Measurements from ENCODE around the gene VWA3B. TPM values are rescaled to one million over a fixed set of nuclear protein-coding genes. Genes with fewer than 3 reads are reported as not detected.

VWA3B gene
- total and polyA plus RNA-seq, 4 donors: 3.5 to 29.2 (median 11.2) TPM

- H3K9me3 ChIP-seq (ENCODE audit: control insufficient read depth in 4 of 4, insufficient read depth in 3 of 4, low read length in 3 of 4): peaks cover 0 to 4% (median 0%) of the 10 kb centered on the region in 4 donors
- H3K4me3 ChIP-seq: no peak overlapping the region
- no peaks in the 10 kb centered on the region for H3K36me3 ChIP-seq (ENCODE audit: control insufficient read depth in 4 of 4, insufficient read depth in 4 of 4, low read length in 4 of 4)
- peaks cover 0 to 17% (median 8%) of the 10 kb centered on the region in 3 donors for H3K27me3 ChIP-seq (ENCODE audit: control insufficient read depth in 3 of 3, insufficient read depth in 3 of 3, low read length in 2 of 3)
- WGBS, 2 donors: 46 to 57% methylated on average over 2 of the region's 2 CpGs
- no peak for TF ChIP-seq CTCF (IDR thresholded peaks at IDR 0.05; ENCODE audit: control extremely low read depth, extremely low read depth)
- H3K27ac ChIP-seq (ENCODE audit: low read depth in 1 of 2, low read length in 1 of 2): no peak overlapping the region
- H3K4me1 ChIP-seq (ENCODE audit: control insufficient read depth in 5 of 5, insufficient read depth in 5 of 5, low read length in 5 of 5): no peaks in the 10 kb centered on the region
- H3K9ac ChIP-seq (ENCODE audit: insufficient read depth in 1 of 2, low read length in 2 of 2): no peak overlapping the region
- DNase-seq (no peak), ATAC-seq (ENCODE audit: insufficient read depth, low FRiP score) (no peak)
These were observed 90.3 kb downstream of the VWA3B start for GRCh38 chr2:98177286-98177685.

GRCh38 chr2:98177986-98178385, 91.0 kb downstream of the VWA3B start:
- peaks cover 0 to 17% (median 8%) of the 10 kb centered on the region in 3 donors for H3K27me3 ChIP-seq (ENCODE audit: control insufficient read depth in 3 of 3, insufficient read depth in 3 of 3, low read length in 2 of 3)
- ATAC-seq (ENCODE audit: insufficient read depth, low FRiP score): no peak
- TF ChIP-seq CTCF (IDR thresholded peaks at IDR 0.05; ENCODE audit: control extremely low read depth, extremely low read depth): no peak
- H3K9me3 ChIP-seq (ENCODE audit: control insufficient read depth in 4 of 4, insufficient read depth in 3 of 4, low read length in 3 of 4): peaks cover 0 to 3% (median 0%) of the 10 kb centered on the region in 4 donors
- 66 to 67% methylated on average over 6 of the region's 6 CpGs for WGBS, 2 donors
- H3K36me3 ChIP-seq (ENCODE audit: control insufficient read depth in 4 of 4, insufficient read depth in 4 of 4, low read length in 4 of 4): no peaks in the 10 kb centered on the region
- no peak overlapping the region for H3K27ac ChIP-seq (ENCODE audit: low read depth in 1 of 2, low read length in 1 of 2)
- DNase-seq: no peak
- H3K4me1 ChIP-seq (ENCODE audit: control insufficient read depth in 5 of 5, insufficient read depth in 5 of 5, low read length in 5 of 5): no peaks in the 10 kb centered on the region
- H3K4me3 ChIP-seq: no peak overlapping the region
- no peak overlapping the region for H3K9ac ChIP-seq (ENCODE audit: insufficient read depth in 1 of 2, low read length in 2 of 2)

- no peaks in the 10 kb centered on the region for H3K4me1 ChIP-seq (ENCODE audit: control insufficient read depth in 5 of 5, insufficient read depth in 5 of 5, low read length in 5 of 5)
- TF ChIP-seq CTCF (IDR thresholded peaks at IDR 0.05; ENCODE audit: control extremely low read depth, extremely low read depth): no peak
- WGBS, 2 donors: 89 to 92% methylated on average over 2 of the region's 2 CpGs
- H3K9ac ChIP-seq (ENCODE audit: insufficient read depth in 1 of 2, low read length in 2 of 2): no peak overlapping the region
- peaks cover 0 to 3% (median 0%) of the 10 kb centered on the region in 4 donors for H3K9me3 ChIP-seq (ENCODE audit: control insufficient read depth in 4 of 4, insufficient read depth in 3 of 4, low read length in 3 of 4)
- no peak for DNase-seq
- no peak for ATAC-seq (ENCODE audit: insufficient read depth, low FRiP score)
- H3K27ac ChIP-seq (ENCODE audit: low read depth in 1 of 2, low read length in 1 of 2): no peak overlapping the region
- H3K36me3 ChIP-seq (ENCODE audit: control insufficient read depth in 4 of 4, insufficient read depth in 4 of 4, low read length in 4 of 4): no peaks in the 10 kb centered on the region
- peaks cover 0 to 17% (median 8%) of the 10 kb centered on the region in 3 donors for H3K27me3 ChIP-seq (ENCODE audit: control insufficient read depth in 3 of 3, insufficient read depth in 3 of 3, low read length in 2 of 3)
- no peak overlapping the region for H3K4me3 ChIP-seq
These were observed 93.5 kb downstream of the VWA3B start for GRCh38 chr2:98180456-98180855.

- no peak overlapping the region for H3K27ac ChIP-seq (ENCODE audit: low read depth in 1 of 2, low read length in 1 of 2)
- peaks cover 0 to 3% (median 0%) of the 10 kb centered on the region in 4 donors for H3K9me3 ChIP-seq (ENCODE audit: control insufficient read depth in 4 of 4, insufficient read depth in 3 of 4, low read length in 3 of 4)
- no peaks in the 10 kb centered on the region for H3K36me3 ChIP-seq (ENCODE audit: control insufficient read depth in 4 of 4, insufficient read depth in 4 of 4, low read length in 4 of 4)
- peaks cover 0 to 14% (median 6%) of the 10 kb centered on the region in 3 donors for H3K27me3 ChIP-seq (ENCODE audit: control insufficient read depth in 3 of 3, insufficient read depth in 3 of 3, low read length in 2 of 3)
- no peaks in the 10 kb centered on the region for H3K4me1 ChIP-seq (ENCODE audit: control insufficient read depth in 5 of 5, insufficient read depth in 5 of 5, low read length in 5 of 5)
- 95 to 98% methylated on average over 3 of the region's 3 CpGs for WGBS, 2 donors
- no peak overlapping the region for H3K4me3 ChIP-seq
- H3K9ac ChIP-seq (ENCODE audit: insufficient read depth in 1 of 2, low read length in 2 of 2): no peak overlapping the region
- ATAC-seq (ENCODE audit: insufficient read depth, low FRiP score) (no peak), DNase-seq (no peak)
- TF ChIP-seq CTCF (IDR thresholded peaks at IDR 0.05; ENCODE audit: control extremely low read depth, extremely low read depth): no peak
These were observed 94.4 kb downstream of the VWA3B start for GRCh38 chr2:98181346-98181745.
